ENCODE data around the gene THSD4. TPM values are rescaled to one million over a fixed set of nuclear protein-coding genes. Genes with fewer than 3 reads are reported as not detected.

THSD4 gene
- total and polyA plus RNA-seq, 8 donors = 15.7 to 43.3 (median 19.1) TPM

GRCh38 chr15:71271327-71271726 is 156.1 kb downstream of the THSD4 start:
- H3K36me3 ChIP-seq = no peaks in the 10 kb centered on the region
- no peak overlapping the region for H3K4me3 ChIP-seq
- H3K9me3 ChIP-seq = no peaks in the 10 kb centered on the region
- no peak for ATAC-seq
- H3K4me1 ChIP-seq = no peaks in the 10 kb centered on the region
- intact Hi-C loops (cut with DNase I) = no loop called here
- no peak for TF ChIP-seq CTCF (IDR thresholded peaks at IDR 0.05)
- DNase-seq = no peak
- no peaks in the 10 kb centered on the region for H3K27me3 ChIP-seq
- no peak overlapping the region for H3K27ac ChIP-seq

- no peak for ATAC-seq
- no peak for TF ChIP-seq CTCF (IDR thresholded peaks at IDR 0.05)
Measured at GRCh38 chr15:71272932-71273331, 157.7 kb downstream of the THSD4 start.

GRCh38 chr15:71273731-71274447 is 158.6 kb downstream of the THSD4 start:
- ATAC-seq (no peak), DNase-seq (no peak)
- Histone ChIP-seq H3K36me3 (no peaks in the 10 kb centered on the region), H3K27ac (no peak overlapping the region), H3K9me3 (no peaks in the 10 kb centered on the region), H3K4me1 (peaks cover 0 to 4% of the 10 kb centered on the region in 2 donors), H3K27me3 (no peaks in the 10 kb centered on the region), H3K4me3 (no peak overlapping the region)
- intact Hi-C loops (cut with DNase I) = no loop called here
- no peak for TF ChIP-seq CTCF (IDR thresholded peaks at IDR 0.05)

More at GRCh38 chr15:71272932-71273331, 157.7 kb downstream of the THSD4 start:
- Histone ChIP-seq H3K27me3 (no peaks in the 10 kb centered on the region), H3K4me1 (no peaks in the 10 kb centered on the region), H3K9me3 (no peaks in the 10 kb centered on the region), H3K27ac (no peak overlapping the region), H3K4me3 (no peak overlapping the region), H3K36me3 (no peaks in the 10 kb centered on the region)
- no peak for DNase-seq
- intact Hi-C loops (cut with DNase I) = no loop called here

- Histone ChIP-seq H3K9me3 (no peaks in the 10 kb centered on the region), H3K27me3 (no peaks in the 10 kb centered on the region), H3K4me3 (no peak overlapping the region), H3K27ac (no peak overlapping the region), H3K4me1 (peaks cover 0 to 4% of the 10 kb centered on the region in 2 donors), H3K36me3 (no peaks in the 10 kb centered on the region)
- TF ChIP-seq CTCF (IDR thresholded peaks at IDR 0.05) = no peak
- intact Hi-C loops (cut with DNase I) = no loop called here
- no peak for DNase-seq
- no peak for ATAC-seq
Measured at GRCh38 chr15:71274448-71274798, 159.2 kb downstream of the THSD4 start.

- H3K4me3 ChIP-seq = no peak overlapping the region
- no peak for ATAC-seq
- DNase-seq = no peak
- no peaks in the 10 kb centered on the region for H3K36me3 ChIP-seq
- no peaks in the 10 kb centered on the region for H3K27me3 ChIP-seq
- no peaks in the 10 kb centered on the region for H3K9me3 ChIP-seq
- H3K4me1 ChIP-seq = peaks cover 0 to 4% of the 10 kb centered on the region in 2 donors
- intact Hi-C loops (cut with DNase I) = no loop called here
- no peak for TF ChIP-seq CTCF (IDR thresholded peaks at IDR 0.05)
- H3K27ac ChIP-seq = no peak overlapping the region
Measured at GRCh38 chr15:71275098-71275497, 159.8 kb downstream of the THSD4 start.
